Upper lobe of right lung (tissue), 1 donor: Measurements from ENCODE around the gene DNAJB14. TPM values are rescaled to one million over a fixed set of nuclear protein-coding genes. Genes with fewer than 3 reads are reported as not detected.
A peak's percentile ranks its signal among the peaks of the same experiment; 100 is the strongest.

Experiments used
- ATAC-seq: fragments of 200-7000 bp; cut with Tn5 transposase; one replicate; pipeline ENCODE4 v1.9.1; 2020; ENCODE audit warnings: mild to moderate bottlenecking, moderate library complexity
- DNase-seq: peaks from one replicate; pipeline ENCODE4 v3.0.0-alpha.2; 2020
- H3K27ac ChIP-seq: fragments of 200-600 bp; one replicate; pipeline ENCODE4 v1.8.0; 2022
- H3K27me3 ChIP-seq: fragments of 200-600 bp; one replicate; pipeline ENCODE4 v1.8.0; 2022; ENCODE audit warnings: mild to moderate bottlenecking
- H3K36me3 ChIP-seq: fragments of 200-600 bp; one replicate; pipeline ENCODE4 v1.8.0; 2022
- H3K4me1 ChIP-seq: fragments of 200-600 bp; one replicate; pipeline ENCODE4 v1.8.0; 2022
- H3K4me3 ChIP-seq: fragments of 200-600 bp; one replicate; pipeline ENCODE4 v1.8.0; 2022; ENCODE audit warnings: mild to moderate bottlenecking
- H3K9me3 ChIP-seq: fragments of 200-600 bp; one replicate; pipeline ENCODE4 v1.8.0; 2022
- intact Hi-C: fragments of 100-400 bp; cut with DNase I; formaldehyde crosslinking; loops from one replicate; pipeline ENCODE4 v1.11.0; 2022
- total RNA-seq: library from RNA; stranded (reverse); fragmentation: NEBNext Ultra II Directional; extraction: Animal tissue kit (Norgen Biotek cat#: 25700); gene quantifications from one replicate; pipeline ENCODE4 v1.2.1, GENCODE V29; 2021
- TF ChIP-seq, protein P1 (sequence below): fragments of 200-600 bp; IDR thresholded peaks from one replicate; pipeline ENCODE4 v1.8.0; 2022; ENCODE audit warnings: antibody characterized with exemption
- donor health status: DM: no; HTN: yes; CAD: no; lungs with severe emphysema.

The DNAJB14 gene
- total RNA-seq, 1 donor from 2014 or later: 61.7 TPM

DNA sequence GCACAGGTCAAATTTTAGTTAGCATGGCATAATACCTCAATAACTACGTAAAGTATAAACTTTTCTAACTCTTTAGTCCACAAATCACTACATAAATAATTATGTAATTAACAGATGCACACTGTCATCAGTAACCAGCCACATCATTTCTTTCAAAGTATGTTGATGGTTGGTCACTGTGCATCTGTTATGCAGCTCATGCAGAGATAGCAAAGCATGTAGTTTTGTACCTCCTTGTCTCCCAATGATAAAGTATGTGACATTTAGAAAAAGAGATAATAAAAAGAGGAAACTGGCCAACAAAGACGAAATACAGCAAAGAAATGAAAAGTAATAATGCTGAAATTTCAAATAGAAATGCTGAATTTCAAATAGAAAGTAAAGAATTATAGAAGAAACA is 55.1 kb downstream of the DNAJB14 start:
- Histone ChIP-seq H3K27me3 (no peaks in the 10 kb centered on the region), H3K4me3 (no peak overlapping the region), H3K9me3 (no peaks in the 10 kb centered on the region), H3K4me1 (peaks cover 16% of the 10 kb centered on the region), H3K36me3 (peaks cover 18% of the 10 kb centered on the region), H3K27ac (no peak overlapping the region)
- intact Hi-C loops: no loop called here
- DNase-seq: no peak
- TF ChIP-seq, protein P1, sequence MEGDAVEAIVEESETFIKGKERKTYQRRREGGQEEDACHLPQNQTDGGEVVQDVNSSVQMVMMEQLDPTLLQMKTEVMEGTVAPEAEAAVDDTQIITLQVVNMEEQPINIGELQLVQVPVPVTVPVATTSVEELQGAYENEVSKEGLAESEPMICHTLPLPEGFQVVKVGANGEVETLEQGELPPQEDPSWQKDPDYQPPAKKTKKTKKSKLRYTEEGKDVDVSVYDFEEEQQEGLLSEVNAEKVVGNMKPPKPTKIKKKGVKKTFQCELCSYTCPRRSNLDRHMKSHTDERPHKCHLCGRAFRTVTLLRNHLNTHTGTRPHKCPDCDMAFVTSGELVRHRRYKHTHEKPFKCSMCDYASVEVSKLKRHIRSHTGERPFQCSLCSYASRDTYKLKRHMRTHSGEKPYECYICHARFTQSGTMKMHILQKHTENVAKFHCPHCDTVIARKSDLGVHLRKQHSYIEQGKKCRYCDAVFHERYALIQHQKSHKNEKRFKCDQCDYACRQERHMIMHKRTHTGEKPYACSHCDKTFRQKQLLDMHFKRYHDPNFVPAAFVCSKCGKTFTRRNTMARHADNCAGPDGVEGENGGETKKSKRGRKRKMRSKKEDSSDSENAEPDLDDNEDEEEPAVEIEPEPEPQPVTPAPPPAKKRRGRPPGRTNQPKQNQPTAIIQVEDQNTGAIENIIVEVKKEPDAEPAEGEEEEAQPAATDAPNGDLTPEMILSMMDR: no peak
- ATAC-seq: no peak

- Histone ChIP-seq H3K4me1 (peaks cover 9% of the 10 kb centered on the region), H3K36me3 (peaks cover 53% of the 10 kb centered on the region), H3K4me3 (no peak overlapping the region), H3K27ac (no peak overlapping the region), H3K9me3 (no peaks in the 10 kb centered on the region), H3K27me3 (no peaks in the 10 kb centered on the region)
- intact Hi-C loops: no loop called here
- DNase-seq: no peak
- TF ChIP-seq, protein P1: no peak
- ATAC-seq: no peak
These were observed 58.6 kb downstream of the DNAJB14 start for GRCh38 chr4:99887837-99888236.

- DNase-seq: no peak
- H3K36me3 ChIP-seq: peaks cover 59% of the 10 kb centered on the region
- no peak overlapping the region for H3K27ac ChIP-seq
- H3K4me1 ChIP-seq: peaks cover 2% of the 10 kb centered on the region
- intact Hi-C loops: no loop called here
- H3K9me3 ChIP-seq: no peaks in the 10 kb centered on the region
- H3K4me3 ChIP-seq: no peak overlapping the region
- H3K27me3 ChIP-seq: no peaks in the 10 kb centered on the region
- TF ChIP-seq, protein P1: no peak
- ATAC-seq: no peak
These were observed 60.3 kb downstream of the DNAJB14 start for GRCh38 chr4:99886146-99886545.

GRCh38 chr4:99885687-99886086 is 60.7 kb downstream of the DNAJB14 start:
- Histone ChIP-seq H3K36me3 (peaks cover 63% of the 10 kb centered on the region), H3K27ac (no peak overlapping the region), H3K4me3 (no peak overlapping the region), H3K27me3 (no peaks in the 10 kb centered on the region), H3K4me1 (no peaks in the 10 kb centered on the region), H3K9me3 (no peaks in the 10 kb centered on the region)
- DNase-seq (no peak), ATAC-seq (no peak)
- intact Hi-C loops: no loop called here
- TF ChIP-seq, protein P1: no peak

DNA sequence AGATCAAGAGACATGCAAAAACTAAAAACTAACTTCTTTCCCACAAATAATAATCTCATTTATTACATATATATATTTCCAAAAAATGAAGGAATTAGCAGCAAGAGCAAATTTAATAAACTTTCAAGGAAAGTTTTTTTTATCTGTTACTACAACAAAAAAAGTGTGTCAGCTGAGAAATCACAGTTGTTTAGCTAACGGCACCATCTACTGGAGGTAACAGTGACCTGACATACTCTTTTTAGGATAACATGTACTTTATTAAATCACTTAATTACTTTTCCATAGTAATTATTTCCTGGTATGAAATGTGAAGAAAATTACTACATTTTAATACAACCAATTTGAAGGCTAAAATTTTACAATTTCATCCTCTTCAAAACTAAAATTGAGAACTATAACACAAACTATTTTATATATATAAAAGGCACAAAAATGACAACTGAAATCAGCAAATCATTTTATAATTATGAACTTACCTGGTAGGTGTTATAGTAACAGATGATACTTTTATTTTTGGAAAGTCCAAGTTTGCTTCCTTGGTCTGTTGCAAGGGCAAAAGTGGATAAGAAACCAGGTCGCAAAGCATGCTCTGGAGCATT is 61.3 kb downstream of the DNAJB14 start:
- TF ChIP-seq, protein P1: peak; percentile 48
- no peaks in the 10 kb centered on the region for H3K9me3 ChIP-seq
- DNase-seq (no peak), ATAC-seq (no peak)
- H3K4me3 ChIP-seq: no peak overlapping the region
- intact Hi-C loops: no loop called here
- no peaks in the 10 kb centered on the region for H3K4me1 ChIP-seq
- no peak overlapping the region for H3K27ac ChIP-seq
- H3K27me3 ChIP-seq: no peaks in the 10 kb centered on the region
- peaks cover 69% of the 10 kb centered on the region for H3K36me3 ChIP-seq

- DNase-seq: no peak
- no peak overlapping the region for H3K27ac ChIP-seq
- TF ChIP-seq, protein P1: no peak
- no peaks in the 10 kb centered on the region for H3K9me3 ChIP-seq
- no peak overlapping the region for H3K4me3 ChIP-seq
- intact Hi-C loops: no loop called here
- H3K4me1 ChIP-seq: no peaks in the 10 kb centered on the region
- no peaks in the 10 kb centered on the region for H3K27me3 ChIP-seq
- ATAC-seq: no peak
- peaks cover 83% of the 10 kb centered on the region for H3K36me3 ChIP-seq
These were observed 67.0 kb downstream of the DNAJB14 start for GRCh38 chr4:99879458-99879857.
